OCI-LY7 (cell line): ENCODE measurements around the gene BRSK2.

ENCODE experiments used
- EZH2phosphoT487 ChIP-seq: fragments of 200-600 bp; sonication (generic); IDR thresholded peaks from 2 replicates; pipeline ENCODE4 v1.6.1; 2018; ENCODE audit warnings: low read depth, borderline replicate concordance, mild to moderate bottlenecking, mixed run types, antibody characterized with exemption, low read length, moderate library complexity, mixed read lengths
- TF ChIP-seq, protein P1 (sequence below): fragments of 200-600 bp; sonication (generic); conservative IDR thresholded peaks from 2 replicates; pipeline ENCODE4 v1.5.1; 2014; ENCODE audit warnings: mild to moderate bottlenecking, antibody characterized with exemption, low read length, moderate library complexity, mixed read lengths

DNA sequence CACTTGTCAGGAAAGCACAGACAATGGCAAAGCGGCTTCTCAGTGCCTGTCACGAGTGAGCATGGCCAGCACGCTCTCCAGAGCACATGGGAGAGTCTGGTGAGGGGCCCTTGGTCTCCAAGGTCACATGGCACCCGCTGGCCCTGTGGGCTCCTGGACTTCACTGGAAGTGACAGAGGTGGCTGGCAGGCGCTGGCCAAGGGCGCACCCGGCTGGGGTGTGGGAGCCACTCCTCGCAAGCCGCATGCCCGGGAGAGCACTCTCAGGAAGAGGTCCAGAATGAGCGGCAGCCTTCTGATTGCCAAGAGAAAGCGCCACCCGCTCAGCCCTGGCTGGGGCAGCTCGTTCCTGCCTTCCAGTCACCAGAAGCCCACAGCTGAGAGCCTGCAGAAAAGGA lies 114.0 kb downstream of the BRSK2 start:
- TF ChIP-seq, protein P1, sequence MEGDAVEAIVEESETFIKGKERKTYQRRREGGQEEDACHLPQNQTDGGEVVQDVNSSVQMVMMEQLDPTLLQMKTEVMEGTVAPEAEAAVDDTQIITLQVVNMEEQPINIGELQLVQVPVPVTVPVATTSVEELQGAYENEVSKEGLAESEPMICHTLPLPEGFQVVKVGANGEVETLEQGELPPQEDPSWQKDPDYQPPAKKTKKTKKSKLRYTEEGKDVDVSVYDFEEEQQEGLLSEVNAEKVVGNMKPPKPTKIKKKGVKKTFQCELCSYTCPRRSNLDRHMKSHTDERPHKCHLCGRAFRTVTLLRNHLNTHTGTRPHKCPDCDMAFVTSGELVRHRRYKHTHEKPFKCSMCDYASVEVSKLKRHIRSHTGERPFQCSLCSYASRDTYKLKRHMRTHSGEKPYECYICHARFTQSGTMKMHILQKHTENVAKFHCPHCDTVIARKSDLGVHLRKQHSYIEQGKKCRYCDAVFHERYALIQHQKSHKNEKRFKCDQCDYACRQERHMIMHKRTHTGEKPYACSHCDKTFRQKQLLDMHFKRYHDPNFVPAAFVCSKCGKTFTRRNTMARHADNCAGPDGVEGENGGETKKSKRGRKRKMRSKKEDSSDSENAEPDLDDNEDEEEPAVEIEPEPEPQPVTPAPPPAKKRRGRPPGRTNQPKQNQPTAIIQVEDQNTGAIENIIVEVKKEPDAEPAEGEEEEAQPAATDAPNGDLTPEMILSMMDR = no peak
- no peak for TF ChIP-seq EZH2phosphoT487
